Activated CD8-positive, alpha-beta T cell treated with anti-CD3 and anti-CD28 coated beads, Interleukin-2, amount 10 ng/mL, durations not matched to agents 7 days and 5 days (primary cell): ENCODE data around the gene SOX14. TPM values are rescaled to one million over a fixed set of nuclear protein-coding genes. Genes with fewer than 3 reads are reported as not detected.

Experiments
- ATAC-seq: fragments of 150-1000 bp; cut with Tn5 transposase; one replicate; pipeline ENCODE4 v1.10.0; 2021; ENCODE audit warnings: moderate library complexity
- CTCF ChIA-PET: fragments of 350-600 bp; sonication (Branson Sonifier 250); formaldehyde crosslinking; loops from one replicate; lab custom pipeline; 2021; ENCODE audit warnings: antibody characterized with exemption; lab: Charles Lee
- POLR2A ChIA-PET: fragments of 350-600 bp; sonication (Branson Sonifier 250); formaldehyde crosslinking; loops from one replicate; lab custom pipeline; 2021; ENCODE audit warnings: antibody characterized with exemption; lab: Charles Lee
- DNase-seq: peaks from one replicate; pipeline ENCODE4 v3.0.0-alpha.2; 2020
- H3K27ac Mint-ChIP-seq: one replicate; pipeline ENCODE4 v1.8.0; 2021; ENCODE audit warnings: mild to moderate bottlenecking, mixed read lengths
- H3K27me3 Mint-ChIP-seq: one replicate; pipeline ENCODE4 v1.8.0; 2021; ENCODE audit warnings: low read depth, mixed read lengths
- H3K36me3 Mint-ChIP-seq: one replicate; pipeline ENCODE4 v1.8.0; 2021; ENCODE audit warnings: low read depth, mixed read lengths
- H3K4me1 Mint-ChIP-seq: one replicate; pipeline ENCODE4 v1.8.0; 2021; ENCODE audit warnings: low read depth, mixed read lengths
- H3K4me3 Mint-ChIP-seq: one replicate; pipeline ENCODE4 v1.8.0; 2021; ENCODE audit warnings: mild to moderate bottlenecking, mixed read lengths
- H3K9me3 Mint-ChIP-seq: one replicate; pipeline ENCODE4 v1.8.0; 2022; ENCODE audit warnings: mixed read lengths; ENCODE audit not compliant: insufficient read depth
- total RNA-seq, 2 experiments: library from RNA; stranded (reverse); gene quantifications; one replicate each; pipeline ENCODE4 v1.2.3, GENCODE V29; 2021

The SOX14 gene
- total RNA-seq, 2 experiments from 2014 or later, result not detected

DNA sequence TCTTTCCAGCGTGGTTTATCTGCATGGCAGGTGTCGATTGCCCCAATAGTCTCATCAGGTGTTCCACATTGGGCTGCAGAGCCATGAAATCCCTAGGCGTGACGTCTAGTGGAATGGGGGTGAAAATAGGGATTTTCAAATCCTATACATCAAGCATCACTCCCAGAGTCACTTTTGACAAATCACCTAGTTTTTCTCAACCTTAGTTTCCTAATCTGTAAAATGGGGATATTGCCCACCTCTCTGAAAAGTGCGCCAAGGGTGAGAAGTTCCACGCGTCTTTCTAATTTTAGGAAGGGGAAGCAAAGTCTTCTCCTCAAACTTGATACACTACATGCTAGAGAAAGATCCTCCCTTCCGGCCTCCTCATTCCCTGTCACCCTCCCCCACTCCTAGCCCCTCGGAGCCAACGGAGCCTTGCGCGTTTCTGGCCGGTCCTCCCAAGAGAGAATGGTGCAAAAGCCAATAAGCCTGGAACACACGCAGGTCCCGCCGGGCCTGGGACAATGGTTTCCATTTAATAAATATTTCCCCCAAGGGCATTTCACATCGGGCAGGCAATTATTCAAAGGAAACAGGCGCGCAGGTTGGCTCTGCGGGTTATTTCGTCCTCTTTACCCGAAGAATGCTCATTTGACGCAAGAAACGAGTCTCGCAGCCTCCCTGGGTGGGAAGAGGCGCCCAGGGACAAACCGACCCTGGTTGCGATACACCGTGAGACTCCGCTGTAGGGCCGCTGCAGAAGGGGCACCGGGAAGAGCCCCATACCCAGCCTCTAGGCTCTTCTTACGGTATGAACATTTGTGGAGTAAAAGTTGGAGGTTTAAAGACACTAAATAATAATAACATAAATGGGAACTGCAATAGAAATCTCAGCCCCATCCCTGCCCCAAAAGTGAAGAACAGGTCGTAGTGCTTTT is 1.2 kb upstream of the SOX14 start:
- Mint-ChIP-seq H3K4me1 (peaks cover 9% of the 10 kb centered on the region), H3K27me3 (peaks cover 83% of the 10 kb centered on the region), H3K27ac (no peak overlapping the region), H3K9me3 (no peaks in the 10 kb centered on the region), H3K36me3 (peaks cover 13% of the 10 kb centered on the region), H3K4me3 (peak overlapping the region; percentile 18)
- ATAC-seq (no peak), DNase-seq (no peak)
- POLR2A ChIA-PET, result no interaction called here
- CTCF ChIA-PET, result no interaction called here

DNA sequence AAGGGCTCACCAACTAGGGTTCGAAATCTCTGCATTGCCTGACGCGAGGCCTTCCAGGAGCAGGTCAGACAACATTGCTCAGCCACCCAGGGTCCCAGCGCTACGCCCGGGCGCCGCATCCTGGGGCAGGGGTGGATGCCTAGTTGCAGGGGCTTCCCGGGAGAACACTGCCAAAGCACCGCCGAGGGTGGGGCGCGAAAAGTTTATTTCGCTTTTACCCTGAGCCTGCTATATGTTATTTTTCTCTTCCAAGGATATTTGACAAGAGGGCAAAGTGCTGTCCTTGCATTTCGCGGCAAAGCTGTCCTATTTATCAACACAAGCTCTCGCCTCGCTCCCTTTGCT is 549 bp upstream of the SOX14 start:
- Mint-ChIP-seq H3K4me1 (peaks cover 9% of the 10 kb centered on the region), H3K4me3 (peak overlapping the region; percentile 18), H3K36me3 (peaks cover 13% of the 10 kb centered on the region), H3K27ac (no peak overlapping the region), H3K27me3 (peaks cover 89% of the 10 kb centered on the region), H3K9me3 (no peaks in the 10 kb centered on the region)
- ChIA-PET CTCF (no interaction called here), POLR2A (no interaction called here)
- ATAC-seq (no peak), DNase-seq (no peak)

DNA sequence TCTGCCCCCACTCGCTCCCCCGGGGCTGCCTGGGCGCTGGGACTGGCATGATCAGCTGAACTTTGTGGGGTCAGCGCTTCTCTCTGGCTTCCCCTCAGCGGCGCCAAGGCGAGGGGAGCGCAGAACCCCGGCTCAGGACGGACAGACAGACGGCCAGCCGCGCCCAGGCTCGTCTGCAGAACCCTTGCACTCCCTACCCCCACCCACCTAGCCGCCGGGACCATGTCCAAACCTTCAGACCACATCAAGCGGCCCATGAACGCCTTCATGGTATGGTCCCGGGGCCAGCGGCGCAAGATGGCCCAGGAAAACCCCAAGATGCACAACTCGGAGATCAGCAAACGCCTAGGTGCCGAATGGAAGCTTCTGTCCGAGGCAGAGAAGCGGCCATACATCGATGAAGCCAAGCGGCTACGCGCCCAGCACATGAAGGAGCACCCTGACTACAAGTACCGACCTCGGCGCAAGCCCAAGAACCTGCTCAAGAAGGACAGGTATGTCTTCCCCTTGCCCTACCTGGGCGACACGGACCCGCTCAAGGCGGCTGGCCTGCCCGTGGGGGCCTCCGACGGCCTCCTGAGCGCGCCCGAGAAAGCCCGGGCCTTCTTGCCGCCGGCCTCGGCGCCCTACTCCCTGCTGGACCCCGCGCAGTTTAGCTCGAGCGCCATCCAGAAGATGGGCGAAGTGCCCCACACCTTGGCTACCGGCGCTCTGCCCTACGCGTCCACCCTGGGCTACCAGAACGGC is 621 bp downstream of the SOX14 start:
- H3K4me1 Mint-ChIP-seq, result peaks cover 9% of the 10 kb centered on the region
- no peak overlapping the region for H3K27ac Mint-ChIP-seq
- peaks cover 13% of the 10 kb centered on the region for H3K36me3 Mint-ChIP-seq
- no peak overlapping the region for H3K4me3 Mint-ChIP-seq
- no peak for DNase-seq
- H3K27me3 Mint-ChIP-seq, result peaks cover 91% of the 10 kb centered on the region
- ChIA-PET POLR2A (no interaction called here), CTCF (no interaction called here)
- H3K9me3 Mint-ChIP-seq, result no peaks in the 10 kb centered on the region
- ATAC-seq, result no peak

DNA sequence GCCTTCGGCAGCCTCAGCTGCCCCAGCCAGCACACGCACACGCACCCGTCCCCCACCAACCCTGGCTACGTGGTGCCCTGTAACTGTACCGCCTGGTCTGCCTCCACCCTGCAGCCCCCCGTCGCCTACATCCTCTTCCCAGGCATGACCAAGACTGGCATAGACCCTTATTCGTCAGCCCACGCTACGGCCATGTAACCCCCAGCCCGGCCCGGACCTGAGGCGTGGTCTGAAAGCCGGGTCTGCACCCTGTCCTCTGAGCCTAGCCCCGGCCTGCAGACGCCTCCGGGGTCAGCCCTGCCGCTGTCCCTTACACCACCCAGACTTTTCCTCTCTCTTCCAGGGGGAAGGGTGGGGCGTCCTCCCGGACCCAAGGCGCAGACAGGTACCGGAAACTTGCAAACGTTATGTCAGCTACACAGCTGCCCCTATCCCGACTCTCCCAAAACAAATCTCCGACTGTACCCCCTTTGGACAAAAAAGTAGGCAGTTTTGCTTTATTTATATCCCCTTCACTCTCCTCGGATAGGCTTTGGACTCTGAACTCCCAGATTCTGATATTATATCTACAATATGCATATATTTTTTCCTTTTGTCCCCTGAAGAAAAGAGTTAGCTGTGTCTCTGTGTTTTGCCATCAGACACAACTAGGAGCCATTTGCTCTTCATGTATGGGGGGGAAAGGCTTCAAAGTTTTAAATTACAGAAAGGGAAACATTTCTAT is 1.4 kb downstream of the SOX14 start:
- peaks cover 11% of the 10 kb centered on the region for H3K4me1 Mint-ChIP-seq
- DNase-seq (no peak), ATAC-seq (no peak)
- no peak overlapping the region for H3K4me3 Mint-ChIP-seq
- H3K27me3 Mint-ChIP-seq, result peaks cover 92% of the 10 kb centered on the region
- H3K36me3 Mint-ChIP-seq, result peaks cover 13% of the 10 kb centered on the region
- no peaks in the 10 kb centered on the region for H3K9me3 Mint-ChIP-seq
- no peak overlapping the region for H3K27ac Mint-ChIP-seq
- ChIA-PET POLR2A (no interaction called here), CTCF (no interaction called here)

DNA sequence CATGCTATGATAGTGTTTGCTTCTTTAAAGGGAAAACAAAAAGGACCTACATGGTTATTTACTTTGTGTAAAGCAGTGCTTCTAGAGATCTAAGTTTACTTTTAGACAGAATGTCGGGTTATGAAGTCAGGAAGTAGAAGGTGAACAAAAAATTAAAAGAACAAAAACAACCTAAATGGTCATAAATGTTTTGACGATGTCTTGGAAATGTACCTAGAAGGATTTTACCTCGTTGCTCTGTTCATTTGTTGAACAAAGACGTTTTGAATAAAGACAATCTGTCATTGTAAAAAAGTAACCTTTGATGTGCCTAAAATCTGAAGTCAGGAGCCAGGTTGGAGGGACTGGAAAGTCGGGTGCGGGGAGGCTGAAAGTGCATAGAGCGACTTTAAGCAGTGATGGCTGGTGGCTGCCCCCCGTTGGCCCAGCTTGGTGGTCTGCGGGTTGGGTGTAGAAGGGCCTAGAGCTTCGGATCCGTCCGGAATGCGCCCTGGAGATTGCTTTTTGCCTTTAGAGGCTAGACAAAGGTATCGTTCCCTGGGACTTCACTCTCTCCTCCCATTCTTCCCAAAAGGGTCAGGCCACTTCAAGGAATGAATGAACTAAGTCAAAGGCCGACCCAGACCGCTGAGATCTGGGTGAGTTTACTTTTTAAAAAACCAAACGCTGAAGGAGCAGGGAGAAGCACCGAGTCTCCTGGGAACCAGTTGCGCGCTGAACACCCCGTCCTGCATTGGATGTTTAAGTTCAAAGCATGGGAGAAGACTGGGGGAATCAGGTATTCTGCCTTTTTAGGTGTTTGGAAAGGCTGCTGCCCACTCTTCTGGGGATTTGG is 2.1 kb downstream of the SOX14 start:
- ATAC-seq, result no peak
- no peaks in the 10 kb centered on the region for H3K9me3 Mint-ChIP-seq
- peaks cover 13% of the 10 kb centered on the region for H3K36me3 Mint-ChIP-seq
- H3K4me3 Mint-ChIP-seq, result no peak overlapping the region
- peaks cover 89% of the 10 kb centered on the region for H3K27me3 Mint-ChIP-seq
- ChIA-PET CTCF (no interaction called here), POLR2A (no interaction called here)
- no peak overlapping the region for H3K27ac Mint-ChIP-seq
- DNase-seq, result no peak
- peaks cover 11% of the 10 kb centered on the region for H3K4me1 Mint-ChIP-seq

DNA sequence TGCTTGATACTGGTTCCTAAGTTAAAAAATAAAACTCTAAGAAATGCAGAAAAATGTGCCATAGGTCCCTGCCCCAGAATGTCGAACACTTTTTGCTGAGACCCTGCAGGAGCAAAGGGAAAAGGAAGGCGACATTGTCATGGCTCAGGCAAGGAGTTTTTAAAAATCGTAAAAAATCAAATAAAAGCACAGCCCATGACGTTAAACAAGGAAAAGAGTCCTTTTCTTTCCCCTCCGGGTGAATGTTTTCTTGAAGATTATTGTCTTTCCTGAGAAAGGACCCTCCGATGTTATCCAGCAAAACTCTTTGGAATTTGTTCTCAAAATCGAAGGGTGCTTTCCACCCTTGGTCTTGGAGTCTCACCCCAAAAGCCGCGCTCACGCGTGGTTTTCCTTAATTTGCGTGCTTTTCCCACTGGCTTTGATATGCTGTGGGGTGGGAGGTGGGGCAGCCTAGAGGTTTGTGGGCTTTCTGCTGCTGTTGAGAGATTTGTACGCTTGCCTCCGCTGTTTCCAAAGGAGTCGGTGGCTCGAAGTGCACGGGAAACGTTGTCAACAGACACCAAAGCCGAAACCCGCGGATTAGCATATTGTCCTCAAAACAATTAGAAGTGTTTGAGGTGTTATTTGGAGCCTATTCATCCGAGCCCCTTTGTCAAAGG is 2.9 kb downstream of the SOX14 start:
- Mint-ChIP-seq H3K4me1 (peaks cover 18% of the 10 kb centered on the region), H3K4me3 (no peak overlapping the region), H3K9me3 (no peaks in the 10 kb centered on the region), H3K36me3 (peaks cover 18% of the 10 kb centered on the region), H3K27me3 (peaks cover 89% of the 10 kb centered on the region), H3K27ac (no peak overlapping the region)
- POLR2A ChIA-PET, result no interaction called here
- CTCF ChIA-PET, result interaction anchor here (0.6 kb wide), 1 partner anchor 828 kb away, joined by 3 read pairs; no protein-coding TSS in a partner anchor
- DNase-seq (no peak), ATAC-seq (no peak)

DNA sequence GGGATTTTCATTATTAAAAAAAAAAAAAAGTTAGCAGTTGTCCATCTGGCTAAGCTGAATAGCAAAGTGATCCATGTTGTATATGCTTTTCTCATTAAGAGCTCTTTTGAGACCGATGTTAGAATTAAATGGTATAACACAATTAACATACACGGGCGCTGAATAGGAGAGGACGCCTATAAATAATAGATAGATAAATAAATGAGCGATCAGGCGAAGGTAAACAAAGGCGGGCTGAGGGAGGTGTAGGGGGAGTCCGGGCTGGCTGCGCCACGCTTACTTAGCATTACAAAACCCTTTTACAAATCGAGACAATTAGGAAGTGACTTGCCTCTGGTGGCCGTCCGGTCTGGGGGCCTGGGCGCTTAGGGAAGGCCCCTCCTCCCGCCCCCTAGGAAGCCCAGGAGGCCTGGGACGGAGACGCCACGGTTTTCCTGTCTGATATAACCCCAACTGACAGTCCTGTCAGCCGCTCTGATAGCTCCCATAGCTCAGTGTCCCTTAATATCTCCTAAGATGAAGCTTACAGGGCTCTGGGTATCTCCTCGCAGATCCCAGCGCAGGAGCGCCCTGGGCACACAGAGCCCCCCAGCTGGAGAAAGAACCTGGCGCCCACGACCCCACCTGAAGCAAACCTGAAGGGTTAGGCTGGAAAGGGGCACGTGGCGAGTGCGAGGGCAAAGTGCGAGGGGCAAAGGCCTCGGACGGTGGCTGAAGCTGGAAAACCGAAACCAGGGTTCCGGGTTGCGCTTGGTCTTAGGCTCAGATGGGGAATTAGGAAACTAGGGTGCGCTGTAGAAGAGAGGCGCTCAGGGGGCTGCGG is 3.6 kb downstream of the SOX14 start:
- no peak for ATAC-seq
- no peak overlapping the region for H3K4me3 Mint-ChIP-seq
- no peak overlapping the region for H3K27ac Mint-ChIP-seq
- H3K36me3 Mint-ChIP-seq, result peaks cover 18% of the 10 kb centered on the region
- H3K4me1 Mint-ChIP-seq, result peaks cover 18% of the 10 kb centered on the region
- no peak for DNase-seq
- CTCF ChIA-PET, result interaction anchor here (0.6 kb wide), 1 partner anchor 827 kb away, joined by 3 read pairs; no protein-coding TSS in a partner anchor
- H3K27me3 Mint-ChIP-seq, result peaks cover 87% of the 10 kb centered on the region
- no peaks in the 10 kb centered on the region for H3K9me3 Mint-ChIP-seq
- POLR2A ChIA-PET, result no interaction called here

DNA sequence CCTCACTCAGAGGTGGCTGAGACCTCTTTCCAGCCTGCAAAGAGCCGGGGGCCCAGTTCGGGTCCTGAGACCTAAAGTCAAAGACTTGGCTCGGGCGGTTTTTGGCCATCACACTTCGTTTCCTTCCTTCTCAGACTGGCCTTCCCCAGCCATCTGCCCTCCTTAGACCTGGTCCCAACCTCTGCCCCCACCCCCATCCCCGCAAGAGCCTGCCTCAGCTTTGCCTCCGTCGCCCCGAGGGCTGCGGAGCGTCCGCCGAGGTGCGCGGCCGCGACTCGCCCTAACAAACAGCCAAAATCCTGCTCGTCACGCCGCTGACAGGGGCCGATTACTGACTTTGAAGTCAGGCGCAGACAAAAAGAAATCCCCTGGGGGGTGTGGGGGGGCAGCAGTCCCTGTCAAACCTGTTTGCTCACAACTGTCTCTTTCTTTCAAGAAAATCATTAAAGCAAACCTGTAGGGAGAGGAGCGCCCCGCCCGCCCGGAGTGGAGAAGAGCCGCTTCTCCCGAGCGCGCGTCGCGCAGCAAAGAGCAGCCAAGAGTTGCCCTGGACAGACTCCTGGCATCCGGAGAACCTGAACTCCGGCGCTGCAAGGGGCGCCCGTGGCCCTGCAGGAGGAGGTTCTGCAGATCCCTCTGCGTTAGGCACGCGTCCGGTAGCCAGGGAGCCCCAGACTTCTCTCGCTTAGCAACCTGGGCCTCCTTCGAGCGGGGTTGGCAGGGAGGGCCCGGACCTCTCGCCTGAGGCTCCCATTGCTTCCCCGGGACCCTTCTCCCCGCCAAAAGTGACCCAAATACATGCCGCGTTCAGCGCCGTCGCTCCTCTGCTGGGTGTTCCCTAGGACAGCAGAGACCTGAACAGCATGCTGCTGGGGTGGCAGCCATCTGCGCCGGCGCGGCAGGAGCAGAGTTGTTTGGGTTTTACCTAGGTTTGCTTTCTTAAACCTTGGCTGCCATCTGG is 4.5 kb downstream of the SOX14 start:
- Mint-ChIP-seq H3K27ac (no peak overlapping the region), H3K4me3 (no peak overlapping the region), H3K4me1 (peaks cover 18% of the 10 kb centered on the region), H3K27me3 (peaks cover 83% of the 10 kb centered on the region), H3K9me3 (no peaks in the 10 kb centered on the region), H3K36me3 (peaks cover 18% of the 10 kb centered on the region)
- ATAC-seq (no peak), DNase-seq (no peak)
- ChIA-PET CTCF (no interaction called here), POLR2A (no interaction called here)

DNA sequence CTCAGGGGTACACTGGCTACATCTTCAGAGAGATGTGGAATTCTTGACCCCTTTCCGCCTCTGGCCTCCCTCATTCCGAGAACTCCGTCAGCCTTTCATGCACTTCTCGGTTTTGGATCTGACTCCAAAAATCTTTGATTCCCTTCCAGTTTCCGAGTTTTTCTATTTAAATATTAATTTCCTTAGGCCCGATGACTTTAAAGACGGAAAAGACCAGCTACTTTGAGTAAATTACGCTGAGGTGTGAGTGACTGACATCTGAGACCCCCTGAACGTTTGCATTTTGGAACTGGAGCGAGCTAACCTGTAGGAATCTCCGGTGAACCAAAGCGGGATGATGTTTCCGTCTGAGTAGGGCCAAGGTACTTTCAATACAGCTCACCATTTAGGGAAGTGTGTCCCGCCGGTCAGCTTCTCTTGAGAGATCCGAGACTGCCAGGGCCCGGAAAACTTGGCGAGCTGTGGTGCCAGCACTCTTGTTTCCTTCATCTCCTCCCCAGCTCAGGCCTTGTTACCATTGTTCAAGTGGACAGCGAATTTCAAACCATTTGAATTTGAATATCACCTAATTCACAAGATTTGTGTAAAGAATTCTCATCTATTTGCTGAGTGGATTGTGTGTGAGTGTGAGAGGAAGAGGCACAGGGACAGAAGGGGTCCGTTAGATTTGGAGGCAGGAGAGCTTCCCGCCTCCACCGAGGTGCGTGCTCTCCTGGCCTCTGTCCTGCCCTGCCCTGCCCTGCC is 5.4 kb downstream of the SOX14 start:
- Mint-ChIP-seq H3K4me1 (peaks cover 14% of the 10 kb centered on the region), H3K9me3 (no peaks in the 10 kb centered on the region), H3K4me3 (no peak overlapping the region), H3K36me3 (peaks cover 18% of the 10 kb centered on the region), H3K27ac (no peak overlapping the region), H3K27me3 (peaks cover 78% of the 10 kb centered on the region)
- POLR2A ChIA-PET, result no interaction called here
- CTCF ChIA-PET, result no interaction called here
- DNase-seq, result no peak
- ATAC-seq, result no peak
